HEK293 (cell line): ENCODE results near the gene NAA80.

Experiments used
- CTCF ChIP-seq: fragments of 450-650 bp; formaldehyde crosslinking; IDR thresholded peaks from 2 replicates; pipeline ENCODE4 v1.5.1; 2016; ENCODE audit warnings: missing biosample characterization, missing genetic modification characterization
- ZBTB26 ChIP-seq: fragments of 450-650 bp; formaldehyde crosslinking; optimal IDR thresholded peaks from 2 replicates; pipeline ENCODE3; 2016; ENCODE audit warnings: missing biosample characterization, mild to moderate bottlenecking, missing genetic modification characterization
- ZNF138 ChIP-seq: fragments of 450-650 bp; formaldehyde crosslinking; IDR thresholded peaks from 2 replicates; pipeline ENCODE4 v1.5.1; 2016; ENCODE audit warnings: missing biosample characterization, missing genetic modification characterization, borderline replicate concordance
- ZNF16 ChIP-seq: fragments of 450-650 bp; formaldehyde crosslinking; IDR thresholded peaks from 2 replicates; pipeline ENCODE4 v1.5.1; 2016; ENCODE audit warnings: low read depth, missing biosample characterization, missing genetic modification characterization
- ZNF274 ChIP-seq, 2 experiments: fragments of 200-500 bp in 1 of 2; fragments of 450-650 bp in 1 of 2; sonication (Bioruptor generic) in 1 of 2; formaldehyde crosslinking in 1 of 2; IDR thresholded peaks; 2 replicates each; pipeline versions ENCODE4 v1.5.1 to v1.6.1; 2014 to 2016; ENCODE audit warnings: borderline replicate concordance in 1 of 2, inconsistent platforms in 1 of 2, low read length in 1 of 2, missing biosample characterization in 1 of 2, missing genetic modification characterization in 1 of 2
- ZNF660 ChIP-seq: fragments of 450-650 bp; IDR thresholded peaks from 2 replicates; pipeline ENCODE4 v1.5.1; 2018; ENCODE audit warnings: missing biosample characterization, mild to moderate bottlenecking, missing genetic modification characterization

GRCh38 chr3:50294492-50295403 is 4.5 kb downstream of the NAA80 start:
- no peak for TF ChIP-seq CTCF (tag by site-specific recombination)
- TF ChIP-seq ZNF16 (tag by site-specific recombination): no peak
- TF ChIP-seq ZBTB26 (tag by site-specific recombination): no peak
- no peak for TF ChIP-seq ZNF660
- TF ChIP-seq ZNF138 (tag by site-specific recombination): no peak
- TF ChIP-seq ZNF274 (IDR thresholded peaks at IDR 0.05; ENCODE audit: low read length): no peak
- TF ChIP-seq ZNF274 (tag by site-specific recombination; IDR thresholded peaks at IDR 0.05; ENCODE audit: borderline replicate concordance): no peak
